Fibroblast of pulmonary artery (primary cell): ENCODE results near the gene WASF2.

ENCODE experiments used
- DNase-seq: peaks from one replicate; pipeline ENCODE4 v3.0.0-alpha.2; 2010; ENCODE audit warnings: low read depth
- H3K4me3 ChIP-seq: replicated peaks from 2 replicates; pipeline ENCODE4 v1.5.1; 2011; ENCODE audit warnings: low read depth, mild to moderate bottlenecking, control low read depth, low read length, moderate library complexity
- TF ChIP-seq, protein P1 (sequence below): IDR thresholded peaks from 2 replicates; pipeline ENCODE4 v1.5.1; 2011; ENCODE audit warnings: mild to moderate bottlenecking, control low read depth, low read length, inconsistent platforms; ENCODE audit errors: missing control alignments

The WASF2 gene

DNA sequence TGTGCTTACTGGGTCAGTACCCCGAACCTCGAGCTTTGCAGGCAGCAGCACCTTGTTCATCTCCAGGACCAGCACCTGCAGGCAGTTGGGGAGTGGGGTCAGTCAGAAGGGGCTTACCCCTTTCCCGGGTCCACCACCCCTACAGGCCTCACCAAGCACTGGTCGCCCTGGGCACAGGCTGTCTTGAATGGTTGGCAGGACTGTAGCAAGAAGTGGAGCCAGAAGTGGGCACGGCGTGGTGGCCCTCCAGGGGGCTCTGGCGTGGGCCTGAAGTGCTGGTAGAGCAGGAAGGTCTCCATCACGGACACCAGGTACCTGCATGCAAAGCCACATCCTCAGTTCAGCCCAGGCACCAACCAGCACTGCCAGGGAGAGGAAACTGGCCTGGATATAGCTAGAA, 128.4 kb downstream of the WASF2 start:
- H3K4me3 ChIP-seq = no peak overlapping the region
- TF ChIP-seq, protein P1, sequence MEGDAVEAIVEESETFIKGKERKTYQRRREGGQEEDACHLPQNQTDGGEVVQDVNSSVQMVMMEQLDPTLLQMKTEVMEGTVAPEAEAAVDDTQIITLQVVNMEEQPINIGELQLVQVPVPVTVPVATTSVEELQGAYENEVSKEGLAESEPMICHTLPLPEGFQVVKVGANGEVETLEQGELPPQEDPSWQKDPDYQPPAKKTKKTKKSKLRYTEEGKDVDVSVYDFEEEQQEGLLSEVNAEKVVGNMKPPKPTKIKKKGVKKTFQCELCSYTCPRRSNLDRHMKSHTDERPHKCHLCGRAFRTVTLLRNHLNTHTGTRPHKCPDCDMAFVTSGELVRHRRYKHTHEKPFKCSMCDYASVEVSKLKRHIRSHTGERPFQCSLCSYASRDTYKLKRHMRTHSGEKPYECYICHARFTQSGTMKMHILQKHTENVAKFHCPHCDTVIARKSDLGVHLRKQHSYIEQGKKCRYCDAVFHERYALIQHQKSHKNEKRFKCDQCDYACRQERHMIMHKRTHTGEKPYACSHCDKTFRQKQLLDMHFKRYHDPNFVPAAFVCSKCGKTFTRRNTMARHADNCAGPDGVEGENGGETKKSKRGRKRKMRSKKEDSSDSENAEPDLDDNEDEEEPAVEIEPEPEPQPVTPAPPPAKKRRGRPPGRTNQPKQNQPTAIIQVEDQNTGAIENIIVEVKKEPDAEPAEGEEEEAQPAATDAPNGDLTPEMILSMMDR = no peak

DNA sequence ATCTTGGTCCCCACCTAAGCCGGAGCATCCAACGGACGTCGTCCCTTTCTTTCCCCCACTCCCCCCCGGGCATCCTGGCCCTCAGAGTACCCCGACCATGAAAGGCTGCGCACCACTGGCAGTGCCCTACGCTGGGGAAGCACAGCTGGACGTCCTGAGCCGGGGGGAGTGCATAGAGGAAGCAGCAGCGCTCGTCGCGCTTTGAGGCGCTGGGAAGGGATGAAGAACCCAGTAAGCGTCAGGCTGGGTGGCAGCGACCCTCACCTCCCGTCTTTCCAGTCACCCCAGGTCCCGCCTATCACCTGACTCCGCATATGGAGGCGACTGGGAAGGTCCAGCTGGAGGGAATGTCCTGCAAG, 128.9 kb downstream of the WASF2 start:
- DNase-seq = no peak
- TF ChIP-seq, protein P1 = no peak
- no peak overlapping the region for H3K4me3 ChIP-seq

More for the DNA sequence above, 128.4 kb downstream of the WASF2 start:
- DNase-seq = no peak

DNA sequence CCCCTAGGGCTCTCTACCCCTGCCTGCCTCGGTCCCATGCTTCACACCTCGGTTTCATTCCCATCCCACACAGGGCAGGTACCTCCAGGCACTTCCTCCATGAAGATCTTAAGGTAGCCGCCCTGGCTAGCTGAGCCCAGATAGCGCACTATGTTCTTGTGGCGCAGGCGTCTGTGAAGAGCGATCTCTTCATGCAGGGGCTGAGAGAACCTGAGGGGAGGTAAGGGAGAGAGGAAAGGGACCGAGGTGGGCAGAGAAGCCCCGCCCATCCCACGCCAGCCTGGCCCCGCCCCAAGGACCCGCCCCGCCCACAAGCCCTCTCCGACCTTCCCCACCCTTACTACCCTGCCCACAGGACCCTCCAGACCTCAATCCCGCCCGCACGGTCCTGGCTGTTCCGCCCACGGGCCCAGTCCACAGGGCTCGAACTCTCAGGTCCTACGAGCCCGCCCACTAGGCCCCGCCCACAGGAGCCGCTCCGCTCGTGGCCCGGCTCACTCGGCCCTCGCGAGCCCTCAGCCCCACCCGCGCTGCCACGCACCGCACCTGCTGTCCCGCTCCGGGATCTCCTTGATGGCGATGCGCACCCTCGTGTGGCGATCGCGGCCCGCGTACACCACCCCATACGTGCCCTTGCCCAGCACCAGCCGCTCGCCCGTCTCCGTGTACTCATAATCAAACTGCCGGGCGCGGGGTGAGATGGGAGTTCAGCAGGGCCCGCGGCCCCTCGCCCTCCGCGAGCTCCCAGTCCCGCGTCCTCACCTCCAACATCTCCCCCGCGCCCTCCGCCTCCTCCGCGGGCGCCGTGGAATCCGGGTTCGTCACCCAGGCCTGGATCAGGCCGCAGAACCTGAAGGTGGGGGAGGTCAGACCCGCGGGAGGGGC, 129.6 kb downstream of the WASF2 start:
- H3K4me3 ChIP-seq = no peak overlapping the region
- no peak for DNase-seq
- TF ChIP-seq, protein P1 = no peak

DNA sequence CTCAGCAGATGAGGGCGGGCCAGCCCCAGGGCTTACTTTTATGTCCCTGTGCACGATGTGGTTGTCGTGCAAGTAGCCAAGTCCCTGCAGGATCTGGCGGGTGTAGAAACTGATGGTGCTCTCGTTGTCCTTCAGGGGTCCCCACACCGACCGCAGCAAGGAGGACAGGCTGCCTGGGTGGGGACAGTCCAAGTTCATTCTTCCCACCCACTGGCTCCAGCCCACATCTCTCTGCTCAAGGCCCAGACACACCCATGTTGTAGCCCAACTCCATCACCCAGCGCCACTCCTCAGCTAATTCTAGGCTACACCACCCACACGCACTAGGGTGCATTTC, 130.2 kb downstream of the WASF2 start:
- no peak for DNase-seq
- TF ChIP-seq, protein P1 = no peak
- H3K4me3 ChIP-seq = no peak overlapping the region

DNA sequence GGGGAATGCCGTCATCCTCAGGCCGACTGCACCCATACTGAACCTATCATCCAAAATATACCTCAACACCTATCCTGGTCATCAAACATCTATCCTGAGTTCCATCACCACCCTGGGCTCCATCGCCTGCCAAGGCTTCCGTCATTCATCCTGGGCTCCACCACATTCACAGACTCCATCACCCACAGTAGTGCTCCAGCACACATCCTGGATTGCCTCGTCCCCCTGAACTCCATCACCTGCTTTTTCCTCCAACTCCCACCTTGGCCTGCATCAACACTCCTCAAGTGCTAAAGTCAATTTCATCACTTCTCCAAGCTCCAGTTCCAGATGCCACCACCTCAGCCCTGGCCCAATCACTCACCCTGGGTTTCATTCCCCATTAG, 131.0 kb downstream of the WASF2 start:
- TF ChIP-seq, protein P1 = no peak
- no peak overlapping the region for H3K4me3 ChIP-seq
- DNase-seq = no peak

DNA sequence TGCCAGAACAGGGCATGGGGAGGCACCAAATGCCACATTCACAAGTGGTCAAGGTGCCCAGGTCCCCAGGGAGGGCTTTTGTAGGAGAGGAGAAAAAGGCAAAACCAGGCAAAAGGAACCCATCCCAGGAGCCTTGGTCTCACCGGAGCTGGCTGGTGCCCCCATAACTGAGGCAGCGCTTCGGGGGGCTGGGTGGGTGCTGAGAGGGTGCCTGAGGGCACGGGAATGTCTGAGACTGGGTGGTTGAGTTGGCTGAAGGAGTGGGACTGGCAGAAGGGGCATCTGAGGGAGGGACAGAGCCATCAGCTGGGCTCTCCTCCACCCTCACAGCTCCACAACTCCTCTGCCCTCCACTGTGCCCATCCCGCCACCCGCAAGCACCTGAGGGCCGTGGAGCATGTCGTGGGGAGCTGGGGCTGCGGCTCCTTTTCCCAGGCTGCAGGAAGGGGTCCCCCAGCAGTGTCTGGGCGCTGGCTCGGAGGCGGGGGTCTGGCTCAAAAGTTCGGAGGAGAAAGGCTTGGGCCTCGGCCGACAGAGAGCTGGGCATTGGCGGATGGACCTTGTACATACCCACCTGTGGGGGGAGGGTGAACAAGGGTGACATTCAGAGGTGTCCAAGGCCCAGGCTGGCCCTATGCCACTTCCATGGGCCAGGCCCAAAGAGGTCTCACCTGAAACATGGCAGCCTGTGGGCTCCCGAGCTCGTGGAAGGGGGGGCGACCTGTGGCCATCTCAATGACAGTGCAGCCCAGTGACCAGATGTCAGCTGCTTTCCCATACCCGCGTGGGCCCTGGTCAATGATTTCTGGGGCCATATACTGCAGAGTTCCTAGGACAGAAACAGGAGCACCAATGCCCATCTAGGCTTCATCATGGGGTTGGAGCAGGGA, 131.7 kb downstream of the WASF2 start:
- no peak overlapping the region for H3K4me3 ChIP-seq
- TF ChIP-seq, protein P1 = no peak
- DNase-seq = no peak
